Neural cell (in vitro differentiated cells): ENCODE results near the gene SHROOM2.

ENCODE experiments used
- CTCF ChIP-seq: fragments of 450-650 bp; IDR thresholded peaks from 2 replicates; pipeline ENCODE4 v1.5.1; 2014; ENCODE audit warnings: antibody characterized with exemption, mild to moderate bottlenecking, moderate library complexity; ENCODE audit not compliant: poor library complexity, severe bottlenecking
- EP300 ChIP-seq: fragments of 450-650 bp; conservative IDR thresholded peaks from 2 replicates; pipeline ENCODE4 v1.6.1; 2014; ENCODE audit warnings: antibody characterized with exemption, mild to moderate bottlenecking, moderate library complexity; ENCODE audit not compliant: poor library complexity, severe bottlenecking
- EZH2 ChIP-seq: fragments of 200-600, 300-800 bp; shearing (Covaris generic), sonication (generic); IDR thresholded peaks from 2 replicates; pipeline ENCODE4 v1.6.1; 2014; ENCODE audit warnings: antibody characterized with exemption, low read length, borderline replicate concordance, mild to moderate bottlenecking; ENCODE audit not compliant: insufficient read depth, poor library complexity, severe bottlenecking
- POLR2AphosphoS5 ChIP-seq: IDR thresholded peaks from 2 replicates; pipeline ENCODE4 v1.6.1; 2012
- REST ChIP-seq: IDR thresholded peaks from 2 replicates; pipeline ENCODE4 v1.6.1; 2012; ENCODE audit warnings: borderline replicate concordance

DNA sequence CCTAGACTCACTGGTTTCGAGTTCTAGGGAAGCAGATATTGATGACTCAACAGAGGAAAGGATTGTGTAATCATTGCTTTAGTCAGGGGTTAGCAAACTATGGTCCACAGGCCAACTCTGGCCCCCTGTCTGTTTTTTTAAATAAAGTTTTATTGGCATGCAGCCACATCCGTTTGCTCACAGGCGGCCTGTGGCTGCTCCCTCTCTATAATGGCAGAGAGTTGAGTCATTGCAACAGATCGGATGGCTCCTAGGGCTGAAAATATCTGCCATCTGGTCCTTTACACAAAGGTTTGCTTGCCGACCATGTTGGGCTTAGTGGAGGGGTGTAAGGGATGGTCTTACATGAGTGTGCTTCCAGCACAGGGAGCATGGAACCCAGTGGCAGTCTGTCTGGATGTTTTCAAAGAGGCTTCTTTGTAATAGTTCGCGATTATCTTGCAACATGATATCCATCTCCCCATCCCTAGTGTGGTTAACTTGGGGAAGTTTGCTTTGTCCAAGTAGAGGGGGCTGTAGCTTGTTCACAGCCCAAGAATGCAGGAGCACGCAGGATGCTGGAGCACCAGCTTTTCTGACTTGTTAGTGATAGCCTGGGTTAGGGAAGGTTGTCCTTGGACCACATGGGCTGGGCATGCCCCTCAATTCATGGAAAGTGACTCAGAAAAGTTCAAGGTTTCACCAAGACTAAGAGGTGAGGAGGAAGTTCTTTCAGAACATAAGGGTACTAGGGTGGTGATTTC lies 121.6 kb downstream of the SHROOM2 start:
- TF ChIP-seq CTCF (no peak), EZH2 (no peak), POLR2AphosphoS5 (no peak), REST (no peak), EP300 (no peak)
